H1 (cell line): Measurements from ENCODE around the gene HOXD4. TPM values are rescaled to one million over a fixed set of nuclear protein-coding genes. Genes with fewer than 3 reads are reported as not detected.
A peak's percentile ranks its signal among the peaks of the same experiment; 100 is the strongest.

ENCODE experiments used
- CTCF ChIA-PET: fragments of 300-600 bp; sonication (Branson Sonifier 250); formaldehyde crosslinking; loops from one replicate; lab custom pipeline; 2021; ENCODE audit not compliant: partially characterized antibody; lab: Charles Lee
- POLR2A ChIA-PET: fragments of 300-600 bp; sonication (Branson Sonifier 250); formaldehyde crosslinking; loops from one replicate; lab custom pipeline; 2021; ENCODE audit warnings: inconsistent platforms; ENCODE audit not compliant: partially characterized antibody; lab: Charles Lee
- DNase-seq, 2 experiments: peaks; one replicate each; pipeline versions ENCODE4 v3.0.0 to v3.0.0-alpha.2; 2010 to 2022; ENCODE audit warnings: low spot score in 2 of 2, low read depth in 1 of 2, mixed read lengths in 1 of 2
- FAIRE-seq: peaks from 2 replicates; lab custom pipeline; 2011; peaks lifted over from hg19 to GRCh38; lab: Jason Lieb, UNC
- H2AFZ ChIP-seq: 2 replicates; pipeline ENCODE4 v1.8.1; 2012; ENCODE audit warnings: low read length, inconsistent platforms
- H2AK5ac ChIP-seq: 2 replicates; pipeline ENCODE4 v1.6.1; 2013; ENCODE audit warnings: low read depth, low read length
- H2BK120ac ChIP-seq: replicated peaks from 2 replicates; pipeline ENCODE3; 2013; ENCODE audit warnings: low read depth, low read length, inconsistent platforms
- H2BK12ac ChIP-seq: 2 replicates; pipeline ENCODE4 v1.6.1; 2013; ENCODE audit warnings: low read depth, low read length
- H2BK15ac ChIP-seq: 2 replicates; pipeline ENCODE4 v1.6.1; 2013; ENCODE audit warnings: low read length
- H2BK20ac ChIP-seq: 2 replicates; pipeline ENCODE4 v1.6.1; 2013; ENCODE audit warnings: low read length
- H2BK5ac ChIP-seq: 2 replicates; pipeline ENCODE4 v1.6.1; 2013; ENCODE audit warnings: low read depth, low read length
- H3K14ac ChIP-seq: 2 replicates; pipeline ENCODE4 v1.6.1; 2013; ENCODE audit warnings: inconsistent platforms; ENCODE audit not compliant: insufficient read length
- H3K18ac ChIP-seq: 2 replicates; pipeline ENCODE4 v1.6.1; 2013; ENCODE audit warnings: low read length; ENCODE audit errors: extremely low read depth
- H3K23ac ChIP-seq: 2 replicates; pipeline ENCODE4 v1.6.1; 2013; ENCODE audit warnings: inconsistent platforms; ENCODE audit not compliant: insufficient read length
- H3K23me2 ChIP-seq: 2 replicates; pipeline ENCODE4 v1.6.1; 2013; ENCODE audit warnings: low read depth, low read length
- H3K27ac ChIP-seq: 2 replicates; pipeline ENCODE4 v1.6.1; 2011; ENCODE audit warnings: low read depth, low read length, inconsistent platforms
- H3K27me3 ChIP-seq, 4 experiments: replicated peaks in 1 of 4; 1 replicate in 1 of 4; 2 replicates in 3 of 4; pipeline versions ENCODE4 v1.6.1 to v1.8.1; 2011 to 2013; ENCODE audit warnings: low read length in 3 of 4, mild to moderate bottlenecking in 3 of 4, inconsistent platforms in 2 of 4, mixed read lengths in 2 of 4, moderate library complexity in 1 of 4; ENCODE audit not compliant: control insufficient read depth in 3 of 4, insufficient read depth in 3 of 4; ENCODE audit errors: extremely low read depth in 1 of 4
- H3K36me3 ChIP-seq, 4 experiments: 2 replicates each; pipeline versions ENCODE4 v1.6.1 to v1.8.1; 2011 to 2013; ENCODE audit warnings: mild to moderate bottlenecking in 4 of 4, low read length in 3 of 4, moderate library complexity in 2 of 4, control low read depth in 1 of 4, inconsistent platforms in 1 of 4; ENCODE audit not compliant: insufficient read depth in 4 of 4, control insufficient read depth in 2 of 4
- H3K4ac ChIP-seq: replicated peaks from 2 replicates; pipeline ENCODE3; 2013; ENCODE audit warnings: low read length, low read depth, mixed read lengths, inconsistent platforms; ENCODE audit not compliant: insufficient read length
- H3K4me1 ChIP-seq, 4 experiments: replicated peaks in 1 of 4; 1 replicate in 1 of 4; 2 replicates in 3 of 4; pipeline versions ENCODE4 v1.6.1 to v1.8.1; 2011 to 2013; ENCODE audit warnings: low read length in 3 of 4, inconsistent platforms in 2 of 4, mixed read lengths in 1 of 4; ENCODE audit not compliant: insufficient read depth in 4 of 4, control insufficient read depth in 3 of 4
- H3K4me2 ChIP-seq, 2 experiments: 2 replicates each; pipeline versions ENCODE4 v1.6.1 to v1.8.1; 2011 to 2013; ENCODE audit warnings: low read depth in 2 of 2, low read length in 2 of 2, control low read depth in 1 of 2, inconsistent platforms in 1 of 2, mild to moderate bottlenecking in 1 of 2; ENCODE audit not compliant: insufficient read depth in 1 of 2
- H3K4me3 ChIP-seq, 4 experiments: fragments of 200-600, 300-600 bp in 1 of 4; sonication (generic), shearing (Covaris generic), sonication (Bioruptor Twin) in 1 of 4; 2 replicates each; pipeline versions ENCODE4 v1.5.1 to v1.8.1; 2011 to 2016; ENCODE audit warnings: low read length in 4 of 4, low read depth in 3 of 4, control low read depth in 2 of 4, inconsistent platforms in 2 of 4, mild to moderate bottlenecking in 2 of 4, mixed read lengths in 1 of 4, moderate library complexity in 1 of 4; ENCODE audit not compliant: insufficient read depth in 2 of 4; ENCODE audit errors: extremely low read depth in 1 of 4
- H3K56ac ChIP-seq: replicated peaks from 2 replicates; pipeline ENCODE3; 2013; ENCODE audit warnings: low read depth, mild to moderate bottlenecking, mixed read lengths, low read length, inconsistent platforms; ENCODE audit not compliant: insufficient read length
- H3K79me1 ChIP-seq: 2 replicates; pipeline ENCODE4 v1.6.1; 2013; ENCODE audit warnings: low read depth, low read length, control low read depth
- H3K79me2 ChIP-seq, 2 experiments: 2 replicates each; pipeline versions ENCODE4 v1.6.1 to v1.8.1; 2012 to 2013; ENCODE audit warnings: low read length in 2 of 2, mild to moderate bottlenecking in 2 of 2, inconsistent platforms in 1 of 2; ENCODE audit not compliant: insufficient read depth in 2 of 2, control insufficient read depth in 1 of 2
- H3K9ac ChIP-seq, 4 experiments: replicated peaks in 1 of 4; 1 replicate in 1 of 4; 2 replicates in 3 of 4; pipeline versions ENCODE4 v1.6.1 to v1.8.1; 2011 to 2013; ENCODE audit warnings: low read depth in 3 of 4, low read length in 3 of 4, control low read depth in 2 of 4, mild to moderate bottlenecking in 2 of 4, moderate library complexity in 2 of 4, inconsistent platforms in 1 of 4; ENCODE audit errors: extremely low read depth in 1 of 4
- H3K9me3 ChIP-seq, 2 experiments: 2 replicates each; pipeline versions ENCODE4 v1.6.1 to v1.8.1; 2012 to 2013; ENCODE audit warnings: mild to moderate bottlenecking in 2 of 2, moderate library complexity in 2 of 2, control low read depth in 1 of 2, inconsistent platforms in 1 of 2, low read depth in 1 of 2, low read length in 1 of 2, mixed read lengths in 1 of 2; ENCODE audit not compliant: insufficient read depth in 2 of 2
- H4K20me1 ChIP-seq, 2 experiments: replicated peaks in 1 of 2; 2 replicates each; pipeline versions ENCODE3 to v1.8.1; 2011 to 2013; ENCODE audit warnings: inconsistent platforms in 2 of 2, low read length in 2 of 2, mild to moderate bottlenecking in 1 of 2; ENCODE audit not compliant: insufficient read depth in 2 of 2, control insufficient read depth in 1 of 2
- H4K5ac ChIP-seq: 2 replicates; pipeline ENCODE4 v1.6.1; 2013; ENCODE audit warnings: low read length, low read depth, mixed read lengths, inconsistent platforms; ENCODE audit not compliant: insufficient read length
- H4K8ac ChIP-seq: 2 replicates; pipeline ENCODE4 v1.8.0; 2013; ENCODE audit warnings: mild to moderate bottlenecking, moderate library complexity, low read length, inconsistent platforms; ENCODE audit not compliant: insufficient read depth; ENCODE audit errors: extremely low read depth
- H4K91ac ChIP-seq: replicated peaks from 2 replicates; pipeline ENCODE3; 2013; ENCODE audit warnings: low read length, mixed read lengths, inconsistent platforms; ENCODE audit not compliant: insufficient read length
- ASH2L ChIP-seq: fragments of 200-600, 300-600 bp; sonication (generic); IDR thresholded peaks from one replicate; pipeline ENCODE4 v1.7.1; 2017; ENCODE audit warnings: low read length
- CBX5 ChIP-seq: fragments of 300-800, 300-1000 bp; sonication (generic); IDR thresholded peaks from 2 replicates; pipeline ENCODE4 v1.7.1; 2016; ENCODE audit warnings: antibody characterized with exemption, low read length, low read depth
- CREB1 ChIP-seq: IDR thresholded peaks from 2 replicates; pipeline ENCODE4 v1.6.1; 2012; ENCODE audit warnings: inconsistent platforms
- GABPA ChIP-seq: IDR thresholded peaks from 2 replicates; pipeline ENCODE4 v1.6.1; 2011; ENCODE audit warnings: mild to moderate bottlenecking, low read length, moderate library complexity, borderline replicate concordance; ENCODE audit not compliant: insufficient read depth
- PHF8 ChIP-seq: fragments of 200-600 bp; sonication (generic); conservative IDR thresholded peaks from 2 replicates; pipeline ENCODE4 v1.7.1; 2012; ENCODE audit warnings: low read depth, mild to moderate bottlenecking, inconsistent platforms, low read length, moderate library complexity
- RFX5 ChIP-seq: IDR thresholded peaks from 2 replicates; pipeline ENCODE4 v1.6.1; 2011; ENCODE audit warnings: low read depth, low read length, improper control_type of control experiment, borderline replicate concordance
- RXRA ChIP-seq: IDR thresholded peaks from 2 replicates; pipeline ENCODE4 v1.6.1; 2011; ENCODE audit warnings: low read depth, mild to moderate bottlenecking, low read length, moderate library complexity; ENCODE audit not compliant: insufficient read depth
- SP2 ChIP-seq: IDR thresholded peaks from 2 replicates; pipeline ENCODE4 v1.6.1; 2012; ENCODE audit warnings: mild to moderate bottlenecking, low read length, inconsistent platforms
- SUZ12 ChIP-seq: fragments of 200-600 bp; sonication (generic); IDR thresholded peaks from 2 replicates; pipeline ENCODE4 v1.6.1; 2012; ENCODE audit warnings: mild to moderate bottlenecking, inconsistent platforms, low read length, moderate library complexity, mixed read lengths
- TBP ChIP-seq: IDR thresholded peaks from 2 replicates; pipeline ENCODE4 v1.6.1; 2011; ENCODE audit warnings: low read depth, low read length, improper control_type of control experiment
- YY1 ChIP-seq: IDR thresholded peaks from 2 replicates; pipeline ENCODE4 v1.6.1; 2011; ENCODE audit warnings: low read depth, mild to moderate bottlenecking, low read length
- WGBS, 2 experiments: shearing (Covaris generic) in 1 of 2; methylation state at CpG; one replicate each; pipeline versions ENCODE4 v1.1.6 to v1.1.7; 2013 to 2015; ENCODE audit warnings: low lambda C conversion rate in 2 of 2, mixed read lengths in 2 of 2, inconsistent platforms in 1 of 2, low coverage in 1 of 2, missing lambda C conversion rate in 1 of 2; ENCODE audit not compliant: insufficient replicate concordance in 2 of 2, insufficient coverage in 1 of 2, insufficient read length in 1 of 2; ENCODE audit errors: extremely low coverage in 1 of 2, missing lambda C conversion rate in 1 of 2; 5-methylcytosine and 5-hydroxymethylcytosine counted together
- polyA plus RNA-seq, 7 experiments: library from polyadenylated mRNA; depleted of rRNA in 3 of 7; stranded (reverse) in 5 of 7; unstranded in 2 of 7; fragments of >200 nt in 5 of 7; fragments of 200-250 nt in 2 of 7; gene quantifications; 1 replicate in 5 of 7; 2 replicates in 1 of 7; 4 replicates in 1 of 7; pipeline versions ENCODE4 v1.2.1 to v1.2.3, GENCODE V29; 2011 to 2013; ENCODE audit warnings: missing spikeins in 2 of 7, mixed read lengths in 2 of 7
- total RNA-seq: library from RNA; stranded (reverse); fragmentation: NEBNext Ultra II Directional; extraction: Animal tissue kit (Norgen Biotek cat#: 25700); gene quantifications from 2 replicates; pipeline ENCODE4 v1.2.1, GENCODE V29; 2021

The HOXD4 gene
- total and polyA plus RNA-seq, 2 of the 8 experiments (the other 6 are each of a cell fraction or from before 2014, with no cell fraction given) = not detected

DNA sequence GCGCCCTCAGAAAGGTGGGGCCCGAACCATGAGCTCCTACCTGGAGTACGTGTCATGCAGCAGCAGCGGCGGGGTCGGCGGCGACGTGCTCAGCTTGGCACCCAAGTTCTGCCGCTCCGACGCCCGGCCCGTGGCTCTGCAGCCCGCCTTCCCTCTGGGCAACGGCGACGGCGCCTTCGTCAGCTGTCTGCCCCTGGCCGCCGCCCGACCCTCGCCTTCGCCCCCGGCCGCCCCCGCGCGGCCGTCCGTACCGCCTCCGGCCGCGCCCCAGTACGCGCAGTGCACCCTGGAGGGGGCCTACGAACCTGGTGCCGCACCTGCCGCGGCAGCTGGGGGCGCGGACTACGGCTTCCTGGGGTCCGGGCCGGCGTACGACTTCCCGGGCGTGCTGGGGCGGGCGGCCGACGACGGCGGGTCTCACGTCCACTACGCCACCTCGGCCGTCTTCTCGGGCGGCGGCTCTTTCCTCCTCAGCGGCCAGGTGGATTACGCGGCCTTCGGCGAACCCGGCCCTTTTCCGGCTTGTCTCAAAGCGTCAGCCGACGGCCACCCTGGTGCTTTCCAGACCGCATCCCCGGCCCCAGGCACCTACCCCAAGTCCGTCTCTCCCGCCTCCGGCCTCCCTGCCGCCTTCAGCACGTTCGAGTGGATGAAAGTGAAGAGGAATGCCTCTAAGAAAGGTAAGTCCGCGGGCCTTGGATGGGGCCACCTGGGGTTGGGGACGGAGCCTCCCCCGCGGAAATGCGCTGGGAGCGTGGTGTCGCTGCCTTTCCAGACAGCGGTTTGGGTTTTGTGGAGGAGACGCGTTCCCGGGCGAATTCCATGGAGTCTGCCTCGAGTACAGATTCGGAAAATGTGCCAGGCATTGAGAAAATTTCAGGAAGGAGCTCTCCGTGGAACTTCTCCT, 37.7 kb downstream of the HOXD4 start:
- no peaks in the 10 kb centered on the region for H3K36me3 ChIP-seq
- H2BK120ac ChIP-seq = no peak overlapping the region
- peaks cover 72 to 99% (median 88%) of the 10 kb centered on the region in 4 experiments for H3K27me3 ChIP-seq
- no peaks in the 10 kb centered on the region for H3K9me3 ChIP-seq
- no peak overlapping the region for H3K9ac ChIP-seq
- no peak overlapping the region for H2AK5ac ChIP-seq
- no peak overlapping the region for H2BK12ac ChIP-seq
- no peaks in the 10 kb centered on the region for H3K79me1 ChIP-seq
- peaks cover 11% of the 10 kb centered on the region; the same call in 1 of the 2 replicates for H3K23me2 ChIP-seq
- H3K23ac ChIP-seq = no peak overlapping the region
- peak overlapping the region; percentile 63 to 76 for H3K4me2 ChIP-seq
- H3K4me1 ChIP-seq = peaks cover 5 to 12% (median 6%) of the 10 kb centered on the region in 4 experiments; a peak in 5 of 7 replicates
- peak overlapping the region; percentile 82; the same call in 1 of the 2 replicates for H4K8ac ChIP-seq
- H3K27ac ChIP-seq = no peak overlapping the region
- H4K5ac ChIP-seq = no peak overlapping the region
- H4K91ac ChIP-seq = no peak overlapping the region
- peaks cover 8 to 21% of the 10 kb centered on the region in 2 experiments for H4K20me1 ChIP-seq
- H3K4me3 ChIP-seq = peak overlapping the region; percentile 2 to 54 (median 28); a peak in 6 of 8 replicates
- H3K56ac ChIP-seq = no peak overlapping the region
- no peak overlapping the region for H2BK20ac ChIP-seq
- H3K79me2 ChIP-seq = no peaks in the 10 kb centered on the region
- no peak overlapping the region for H3K18ac ChIP-seq
- no peak overlapping the region for H3K4ac ChIP-seq
- WGBS, 2 experiments = 2% methylated on average over 72 of the region's 98 CpGs; no CpG with 5 or more reads in 1 of the 2 experiments
- DNase-seq (peak in 1 of 2 experiments; percentile 71), FAIRE-seq (no peak)
- H3K14ac ChIP-seq = no peak overlapping the region
- no peak overlapping the region for H2BK5ac ChIP-seq
- POLR2A ChIA-PET = interaction anchor here (0.6 to 1.1 kb wide), 6 partner anchors 10 to 48 kb away, joined by 3 to 4 read pairs (median 3); no protein-coding TSS in a partner anchor
- CTCF ChIA-PET = interaction anchor here (1.1 to 8.7 kb wide), 3 partner anchors 10 to 49 kb away, joined by 3 to 60 read pairs (median 3); no protein-coding TSS in a partner anchor
- H2AFZ ChIP-seq = no peak overlapping the region
- H2BK15ac ChIP-seq = no peak overlapping the region
- TF ChIP-seq CREB1 = no peak
- no peak; the same call in 1 of the 2 replicates for TF ChIP-seq SUZ12
- no peak for TF ChIP-seq RXRA
- no peak for TF ChIP-seq TBP
- no peak for TF ChIP-seq SP2
- peak; percentile 19 for TF ChIP-seq ASH2L
- TF ChIP-seq GABPA = no peak
- no peak for TF ChIP-seq CBX5
- no peak for TF ChIP-seq YY1
- no peak for TF ChIP-seq PHF8
- no peak for TF ChIP-seq RFX5
